Measurements from ENCODE around the gene IFT81.
A peak's percentile ranks its signal among the peaks of the same experiment; 100 is the strongest.
"Not testable (repeated sequence)": the region's sequence is repeated elsewhere in the genome, so short reads cannot be mapped to it uniquely, and the experiment has no call there.

The IFT81 gene

GRCh38 chr12:110124269-110124995 is at the start of gene IFT81:
TSS of gene IFT81 (plus strand) at chr12:110124357. CDS start at chr12:110127381, 3,024 bp downstream.
- peak; percentile 93 for DNase-seq

- no peak for DNase-seq
Observed at GRCh38 chr12:110075880-110076279, 48.3 kb upstream of the IFT81 start.

- no peak for DNase-seq
Observed at GRCh38 chr12:110077800-110078199, 46.4 kb upstream of the IFT81 start.

GRCh38 chr12:110079477-110080400 is 44.4 kb upstream of the IFT81 start:
- no peak for DNase-seq

- no peak for DNase-seq
Observed at GRCh38 chr12:110080410-110080809, 43.7 kb upstream of the IFT81 start.

- DNase-seq, result no peak
Observed at GRCh38 chr12:110084314-110085015, 39.7 kb upstream of the IFT81 start.

- DNase-seq, result not testable (repeated sequence)
Observed at GRCh38 chr12:110088216-110088615, 35.9 kb upstream of the IFT81 start.

GRCh38 chr12:110088936-110089335 is 35.2 kb upstream of the IFT81 start:
- DNase-seq, result no peak

- no peak for DNase-seq
Observed at GRCh38 chr12:110090266-110091135, 33.7 kb upstream of the IFT81 start.

GRCh38 chr12:110091136-110091711 is 32.9 kb upstream of the IFT81 start:
- no peak for DNase-seq

- DNase-seq, result no peak
Observed at GRCh38 chr12:110093631-110094311, 30.4 kb upstream of the IFT81 start.

- peak; percentile 70 for DNase-seq
Observed at GRCh38 chr12:110100315-110100970, 23.7 kb upstream of the IFT81 start.

- peak; percentile 85 for DNase-seq
Observed at GRCh38 chr12:110102255-110102654, 21.9 kb upstream of the IFT81 start.

- no peak for DNase-seq
Observed at GRCh38 chr12:110104188-110105094, 19.7 kb upstream of the IFT81 start.

- no peak for DNase-seq
Observed at GRCh38 chr12:110105159-110105558, 19.0 kb upstream of the IFT81 start.

GRCh38 chr12:110105986-110106385 is 18.2 kb upstream of the IFT81 start:
- DNase-seq, result no peak

- DNase-seq, result peak; percentile 93
Observed at GRCh38 chr12:110107369-110108281, 16.5 kb upstream of the IFT81 start.

GRCh38 chr12:110108309-110109036 is 15.7 kb upstream of the IFT81 start:
- DNase-seq, result no peak

Measured in EL (cell line).